Measurements from ENCODE around the gene TBC1D9.

The TBC1D9 gene

DNA sequence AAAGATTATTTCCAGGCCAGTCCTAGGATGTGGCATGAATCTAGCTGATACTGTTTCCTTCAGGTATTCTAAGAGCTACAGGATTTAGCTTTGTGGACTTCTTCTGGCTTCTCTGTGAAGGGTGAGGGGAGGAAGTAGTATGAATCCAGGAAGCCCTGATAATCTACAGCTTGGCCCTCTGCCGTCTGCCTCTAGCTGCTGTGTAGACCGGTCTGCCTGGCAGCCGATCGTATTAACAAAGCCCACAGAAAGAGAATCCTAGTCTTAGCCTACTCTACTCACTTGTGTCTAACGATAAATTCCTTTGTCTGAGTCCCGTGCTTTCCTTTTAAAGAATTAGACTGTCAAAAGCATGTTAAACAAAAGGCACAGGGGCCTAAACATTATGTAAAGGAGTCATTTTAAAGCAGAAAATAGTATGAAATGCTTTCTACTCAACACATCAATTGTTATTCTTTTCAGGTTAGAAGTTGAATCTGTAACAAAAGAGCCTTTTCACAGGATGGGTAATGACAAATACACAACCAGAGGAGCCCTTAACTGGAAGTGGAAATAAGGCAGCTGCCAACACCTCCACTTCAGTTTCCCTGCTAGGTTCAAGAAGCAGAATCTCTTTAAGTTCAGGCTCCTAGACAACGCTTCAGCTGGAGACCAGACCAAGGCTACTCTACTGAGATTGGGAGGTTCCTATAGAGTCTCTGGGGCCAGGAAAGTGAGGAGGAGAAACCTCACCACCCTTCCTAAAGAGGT, 138.5 kb downstream of the TBC1D9 start:
- DNase-seq (ENCODE audit: low read depth), result no peak

DNA sequence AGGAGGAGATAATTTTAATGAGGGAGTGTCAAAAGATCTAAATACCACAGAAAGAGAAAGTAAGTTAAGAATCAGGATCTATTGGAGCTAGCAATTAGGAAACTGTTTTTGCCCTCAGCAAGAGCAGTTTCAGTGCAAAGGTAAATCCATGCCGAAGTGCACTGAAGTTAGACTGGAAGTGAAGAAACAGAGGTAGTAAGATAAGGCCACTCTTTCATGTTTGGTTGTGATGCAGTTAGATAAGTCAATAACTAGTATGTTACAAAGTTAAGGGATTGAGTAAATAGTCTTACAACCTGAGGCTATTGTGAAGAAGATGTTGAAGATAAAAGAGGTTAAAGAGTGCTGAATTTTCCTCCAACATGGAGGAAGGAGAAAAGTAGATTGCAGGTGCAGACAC, 140.7 kb downstream of the TBC1D9 start:
- no peak for DNase-seq (ENCODE audit: low read depth)

- DNase-seq (ENCODE audit: low read depth), result no peak
These were observed 143.8 kb downstream of the TBC1D9 start for GRCh38 chr4:140612357-140612756.

DNA sequence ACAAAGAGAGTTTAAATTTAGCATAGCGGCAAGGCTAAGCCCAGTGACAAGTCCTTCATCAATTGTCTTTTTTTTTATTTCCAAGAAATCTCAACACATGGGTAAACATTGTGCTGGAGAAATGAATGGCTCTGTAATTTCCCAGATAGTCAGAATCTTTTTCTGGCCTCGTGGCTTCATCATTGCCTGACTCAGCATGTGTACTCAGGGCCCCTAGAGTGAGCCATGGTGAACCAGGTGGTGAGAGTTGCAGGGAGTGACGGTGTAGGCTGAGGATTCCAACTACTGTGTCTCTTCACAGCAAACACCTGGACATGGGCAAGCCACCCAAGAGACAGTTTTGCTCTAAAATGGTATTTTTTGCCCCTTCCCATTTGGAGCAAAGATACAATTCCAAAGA, 144.3 kb downstream of the TBC1D9 start:
- DNase-seq (ENCODE audit: low read depth), result peak; percentile 23

DNA sequence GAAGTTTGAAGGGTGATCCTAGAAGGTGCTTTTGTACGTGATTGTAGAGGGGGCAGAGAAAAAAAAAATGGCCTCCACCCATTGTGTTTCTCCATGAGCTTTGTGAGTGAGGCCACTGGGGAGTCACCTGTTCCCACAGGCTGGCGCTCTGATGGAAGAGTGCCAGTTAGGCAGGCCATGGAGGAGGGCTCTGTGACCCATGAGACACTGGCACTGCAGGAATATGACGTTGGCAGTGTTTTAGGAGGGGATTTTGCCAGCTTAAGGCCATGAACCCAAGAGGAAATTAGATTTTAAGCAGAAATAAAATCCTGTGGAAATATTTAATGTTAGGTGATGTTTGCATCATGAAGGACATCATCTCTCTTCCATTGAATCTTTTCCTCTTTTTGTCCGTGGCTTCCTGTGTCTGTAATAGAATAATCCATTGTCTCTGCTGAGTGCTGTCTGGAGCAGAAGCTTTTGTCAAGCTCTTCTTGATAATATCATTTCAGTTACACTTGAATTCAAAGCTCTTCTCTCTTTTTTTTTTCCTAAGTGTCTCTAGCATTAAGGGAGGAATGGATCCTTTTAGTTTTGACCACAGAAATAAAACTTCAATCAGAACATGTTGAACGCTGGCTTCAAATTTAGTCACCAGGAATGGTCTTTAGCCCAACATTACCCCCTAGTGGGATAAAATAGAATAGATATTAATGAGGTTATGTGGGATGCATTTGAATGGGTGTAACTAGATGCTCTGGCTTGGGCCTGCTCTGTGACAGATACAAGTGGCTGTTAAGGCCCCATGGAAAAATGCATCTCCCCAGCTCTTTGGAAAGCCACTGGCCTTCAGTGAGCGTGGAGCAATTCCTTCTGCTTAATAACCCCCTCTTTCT, 146.4 kb downstream of the TBC1D9 start:
- DNase-seq (ENCODE audit: low read depth), result peak; percentile 63

- no peak for DNase-seq (ENCODE audit: low read depth)
These were observed 148.3 kb downstream of the TBC1D9 start for GRCh38 chr4:140607852-140608251.

GRCh38 chr4:140604544-140604943, 151.6 kb downstream of the TBC1D9 start:
- DNase-seq (ENCODE audit: low read depth), result no peak

GRCh38 chr4:140603286-140603685, 152.9 kb downstream of the TBC1D9 start:
- DNase-seq (ENCODE audit: low read depth), result no peak

GRCh38 chr4:140602714-140603113, 153.5 kb downstream of the TBC1D9 start:
- no peak for DNase-seq (ENCODE audit: low read depth)

- no peak for DNase-seq (ENCODE audit: low read depth)
These were observed 155.8 kb downstream of the TBC1D9 start for GRCh38 chr4:140600408-140600807.

GRCh38 chr4:140595065-140595464, 161.1 kb downstream of the TBC1D9 start:
- peak; percentile 8 for DNase-seq (ENCODE audit: low read depth)

GRCh38 chr4:140584439-140584838, 171.7 kb downstream of the TBC1D9 start:
- no peak for DNase-seq (ENCODE audit: low read depth)

DNA sequence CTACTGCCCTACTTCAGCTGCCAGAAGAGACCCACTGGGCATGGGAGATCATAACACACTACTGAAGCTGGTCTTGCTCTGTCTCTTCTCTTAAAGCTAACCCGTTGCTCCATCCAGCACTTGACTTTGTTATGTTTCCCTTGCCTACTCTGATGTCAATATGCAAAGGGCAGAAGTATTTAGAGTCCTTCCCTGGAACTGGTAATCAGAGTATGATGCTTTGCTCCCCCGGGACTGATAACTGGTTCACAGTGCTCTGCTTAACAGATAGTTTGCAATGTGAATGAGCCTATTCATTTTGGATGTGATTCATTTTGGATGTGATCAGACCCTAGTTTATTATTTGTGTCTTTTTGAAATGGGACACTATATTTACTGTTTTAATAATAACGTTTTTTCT, 175.1 kb downstream of the TBC1D9 start:
- no peak for DNase-seq (ENCODE audit: low read depth)

DNA sequence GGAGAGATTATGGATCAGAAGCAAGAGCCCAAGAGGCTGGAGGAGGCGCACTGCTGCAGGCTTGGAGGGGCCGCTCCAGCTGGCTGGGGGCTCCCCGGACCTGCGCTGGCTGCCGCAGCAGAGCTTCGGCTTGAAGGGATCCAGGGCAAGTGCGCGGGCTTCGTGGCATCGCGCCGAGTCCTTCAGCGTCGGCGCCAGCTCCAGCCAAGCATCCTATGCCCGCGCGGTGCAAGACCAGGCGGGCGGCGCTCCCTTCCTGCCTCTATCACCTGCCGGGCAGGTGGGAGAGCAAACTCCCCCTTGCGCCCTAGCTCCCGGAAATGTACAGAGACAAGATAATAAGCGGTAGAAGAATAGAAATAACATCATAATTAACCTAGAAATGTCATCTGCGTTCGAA, 176.9 kb downstream of the TBC1D9 start:
- no peak for DNase-seq (ENCODE audit: low read depth)

- no peak for DNase-seq (ENCODE audit: low read depth)
These were observed 180.7 kb downstream of the TBC1D9 start for GRCh38 chr4:140575489-140575888.

- DNase-seq (ENCODE audit: low read depth), result no peak
These were observed 184.6 kb downstream of the TBC1D9 start for GRCh38 chr4:140571620-140572019.
